ENCODE measurements around the gene ELL2.
A peak's percentile ranks its signal among the peaks of the same experiment; 100 is the strongest.

ELL2 gene

GRCh38 chr5:95899829-95900228 is 61.8 kb downstream of the ELL2 start:
- H3K27me3 ChIP-seq = no peaks in the 10 kb centered on the region
- no peak for TF ChIP-seq CTCF (IDR thresholded peaks at IDR 0.05; ENCODE audit: low read depth, low read length)
- no peak overlapping the region for H3K4me3 ChIP-seq (ENCODE audit: low read depth, low read length)
- H3K4me1 ChIP-seq = peaks cover 12% of the 10 kb centered on the region
- DNase-seq = no peak
- no peaks in the 10 kb centered on the region for H3K36me3 ChIP-seq
- no peaks in the 10 kb centered on the region for H3K9me3 ChIP-seq

DNA sequence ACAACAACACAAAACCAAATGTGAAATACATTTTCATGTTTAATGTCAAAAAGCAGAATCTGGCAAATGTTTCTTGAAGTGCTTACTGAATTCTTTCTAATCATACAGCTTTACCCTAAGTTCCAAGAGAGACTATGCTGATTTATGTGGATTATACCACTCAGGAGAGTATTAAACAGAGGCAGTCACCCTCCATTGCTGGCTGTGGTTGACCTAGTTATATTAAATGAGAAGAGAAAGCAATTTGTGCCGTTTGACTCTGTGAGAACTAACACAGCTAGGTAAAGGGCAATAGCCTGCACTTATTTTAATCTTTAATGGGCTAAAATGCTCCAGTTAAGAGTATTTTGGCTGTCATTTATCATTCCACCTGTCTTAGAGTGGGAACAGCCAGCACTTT is 62.6 kb downstream of the ELL2 start:
- no peak overlapping the region for H3K4me3 ChIP-seq (ENCODE audit: low read depth, low read length)
- H3K4me1 ChIP-seq = peaks cover 12% of the 10 kb centered on the region
- H3K9me3 ChIP-seq = no peaks in the 10 kb centered on the region
- DNase-seq = no peak
- no peaks in the 10 kb centered on the region for H3K27me3 ChIP-seq
- no peak for TF ChIP-seq CTCF (IDR thresholded peaks at IDR 0.05; ENCODE audit: low read depth, low read length)
- H3K36me3 ChIP-seq = no peaks in the 10 kb centered on the region

DNA sequence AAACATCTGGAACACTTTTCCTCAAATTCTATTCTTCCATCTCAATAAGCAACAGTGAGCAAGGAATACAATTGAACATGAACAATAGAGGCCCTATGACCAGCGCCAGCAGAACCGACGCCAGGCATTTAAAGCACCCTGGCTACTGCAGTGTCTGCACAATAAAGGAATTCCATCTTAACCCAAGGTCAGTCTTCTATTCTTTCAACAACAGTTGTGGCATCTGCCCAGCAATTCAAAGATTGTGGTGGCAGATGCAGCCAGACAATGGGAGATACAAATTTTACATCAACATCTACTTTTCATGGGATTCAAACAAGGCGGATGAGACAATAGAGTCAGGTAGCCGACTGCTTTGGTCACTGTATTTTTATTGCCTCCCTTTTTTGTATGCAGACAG is 65.9 kb downstream of the ELL2 start:
- H3K4me3 ChIP-seq (ENCODE audit: low read depth, low read length) = no peak overlapping the region
- peaks cover 6% of the 10 kb centered on the region; the same call in 1 of the 2 replicates for H3K4me1 ChIP-seq
- no peaks in the 10 kb centered on the region for H3K9me3 ChIP-seq
- no peaks in the 10 kb centered on the region for H3K36me3 ChIP-seq
- no peaks in the 10 kb centered on the region for H3K27me3 ChIP-seq
- no peak for TF ChIP-seq CTCF (IDR thresholded peaks at IDR 0.05; ENCODE audit: low read depth, low read length)
- DNase-seq = no peak

DNA sequence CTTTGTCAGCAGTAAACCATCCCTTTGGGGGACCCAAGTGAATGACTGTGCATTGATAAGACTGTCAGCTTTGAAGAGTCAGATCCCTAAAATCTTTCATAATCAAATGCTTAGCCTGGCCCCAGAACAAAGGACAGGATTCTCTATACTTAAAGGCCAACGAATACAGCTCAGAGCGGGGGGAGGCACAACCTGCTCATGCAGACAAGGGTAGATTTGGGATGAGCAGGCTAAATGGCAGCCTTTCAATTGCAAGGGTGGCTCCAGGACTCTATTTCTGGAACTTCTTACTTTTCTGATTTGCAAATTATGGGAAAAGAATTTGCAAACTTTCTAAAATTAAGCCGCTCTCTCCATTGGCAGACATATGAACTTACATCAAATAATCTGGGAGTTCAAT is 66.4 kb downstream of the ELL2 start:
- Histone ChIP-seq H3K36me3 (no peaks in the 10 kb centered on the region), H3K9me3 (no peaks in the 10 kb centered on the region), H3K27me3 (no peaks in the 10 kb centered on the region), H3K4me3 (ENCODE audit: low read depth, low read length) (no peak overlapping the region), H3K4me1 (peaks cover 6% of the 10 kb centered on the region; the same call in 1 of the 2 replicates)
- TF ChIP-seq CTCF (IDR thresholded peaks at IDR 0.05; ENCODE audit: low read depth, low read length) = no peak
- DNase-seq = no peak

GRCh38 chr5:95892784-95893354 is 68.8 kb downstream of the ELL2 start:
- DNase-seq = peak; percentile 51
- Histone ChIP-seq H3K4me1 (no peaks in the 10 kb centered on the region), H3K4me3 (ENCODE audit: low read depth, low read length) (no peak overlapping the region), H3K27me3 (no peaks in the 10 kb centered on the region), H3K36me3 (no peaks in the 10 kb centered on the region), H3K9me3 (no peaks in the 10 kb centered on the region)
- peak; percentile 71 for TF ChIP-seq CTCF (IDR thresholded peaks at IDR 0.05; ENCODE audit: low read depth, low read length)

GRCh38 chr5:95891499-95891898 is 70.2 kb downstream of the ELL2 start:
- H3K4me3 ChIP-seq (ENCODE audit: low read depth, low read length) = no peak overlapping the region
- H3K27me3 ChIP-seq = no peaks in the 10 kb centered on the region
- TF ChIP-seq CTCF (IDR thresholded peaks at IDR 0.05; ENCODE audit: low read depth, low read length) = no peak
- no peaks in the 10 kb centered on the region for H3K9me3 ChIP-seq
- H3K36me3 ChIP-seq = no peaks in the 10 kb centered on the region
- no peak for DNase-seq
- no peaks in the 10 kb centered on the region for H3K4me1 ChIP-seq

All from BE2C (cell line).